Measurements from ENCODE around the gene ARID1B.

The ARID1B gene

DNA sequence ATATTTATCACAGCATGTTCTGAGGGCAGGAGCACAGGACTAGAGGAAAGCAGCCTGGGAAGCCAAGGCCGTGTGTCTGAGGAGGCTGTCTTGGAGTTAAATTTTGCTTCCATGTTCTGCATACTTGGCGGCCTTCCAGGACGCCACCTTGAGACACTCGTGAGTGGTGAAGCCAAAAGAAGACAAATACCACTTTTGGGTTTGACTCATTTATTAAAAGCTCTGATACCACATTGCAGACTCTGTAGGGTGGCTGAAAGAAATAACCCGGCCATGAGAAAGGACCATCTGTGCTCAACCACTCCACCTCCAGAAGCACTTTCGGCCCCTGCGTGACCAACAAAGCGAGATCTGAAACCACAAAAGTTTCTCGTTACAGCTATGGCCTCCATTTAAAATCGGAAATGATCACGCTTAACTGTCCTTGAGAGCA lies 426.1 kb downstream of the ARID1B start:
- DNase-seq, result no peak

DNA sequence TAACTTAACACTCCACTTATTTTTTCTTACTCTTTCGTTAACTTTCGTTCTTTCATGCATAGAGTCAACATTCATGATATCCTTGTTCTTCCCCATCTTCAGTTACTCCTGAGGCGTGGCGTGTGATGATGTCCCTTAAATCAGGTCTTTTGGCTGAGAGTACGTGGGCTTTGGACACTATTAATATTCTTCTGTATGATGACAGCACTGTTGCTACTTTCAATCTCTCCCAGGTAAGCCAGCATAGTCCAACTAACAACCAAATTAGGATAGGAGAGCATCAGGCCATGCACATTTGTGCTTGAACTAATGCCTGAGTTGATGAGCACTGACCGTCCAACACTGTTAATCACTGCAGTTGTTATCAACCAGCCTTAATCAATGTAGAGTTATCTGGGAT lies 426.6 kb downstream of the ARID1B start:
- DNase-seq, result no peak

- no peak for DNase-seq
These were observed 428.5 kb downstream of the ARID1B start for GRCh38 chr6:157205473-157206358.

- no peak for DNase-seq
These were observed 429.2 kb downstream of the ARID1B start for GRCh38 chr6:157206359-157206815.

GRCh38 chr6:157207521-157208076 lies 430.4 kb downstream of the ARID1B start:
- no peak for DNase-seq

GRCh38 chr6:157209865-157210530 lies 432.8 kb downstream of the ARID1B start:
- no peak for DNase-seq

DNA sequence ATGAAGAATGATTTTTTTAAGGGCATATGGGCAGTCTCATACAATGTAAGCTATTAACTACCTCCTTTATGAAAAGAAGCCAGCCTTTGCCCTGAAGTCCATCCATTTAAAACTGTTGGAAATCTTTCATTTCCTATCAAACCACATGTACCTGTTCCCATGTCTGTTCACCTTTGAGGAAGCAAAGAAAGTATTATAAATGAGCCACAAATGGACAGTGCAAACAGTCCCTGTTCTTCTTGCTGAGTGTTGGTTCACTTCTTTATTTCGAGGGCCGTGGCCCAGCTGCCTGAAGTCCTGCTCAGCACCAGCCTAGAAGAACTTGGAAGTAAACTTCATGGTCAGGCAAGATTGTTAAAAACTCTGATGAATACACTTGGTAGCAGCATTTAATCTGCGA lies 433.8 kb downstream of the ARID1B start:
- DNase-seq, result no peak

- DNase-seq, result no peak
These were observed 434.7 kb downstream of the ARID1B start for GRCh38 chr6:157211603-157212455.

- no peak for DNase-seq
These were observed 436.2 kb downstream of the ARID1B start for GRCh38 chr6:157213426-157213825.

GRCh38 chr6:157213907-157214565 lies 436.9 kb downstream of the ARID1B start:
- no peak for DNase-seq

DNA sequence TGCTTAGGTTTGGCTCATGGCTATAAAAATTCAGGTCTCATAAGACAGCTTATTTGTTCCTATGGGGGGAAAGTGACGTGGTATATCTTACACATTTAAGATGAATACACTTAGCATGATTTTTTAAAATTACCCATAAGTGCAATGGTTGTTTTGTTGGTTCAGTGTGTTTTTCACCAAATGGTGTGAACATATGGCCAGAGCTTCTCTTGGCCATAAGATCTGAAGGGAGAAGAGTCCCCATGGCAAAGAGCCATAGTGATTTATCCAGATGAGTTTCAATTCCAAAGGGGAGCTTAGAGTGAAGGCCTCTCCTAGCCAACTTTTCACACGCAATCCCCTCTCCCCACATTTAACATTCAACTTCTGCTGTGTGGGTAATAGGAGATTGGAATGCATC lies 438.5 kb downstream of the ARID1B start:
- no peak for DNase-seq

- DNase-seq, result no peak
These were observed 439.4 kb downstream of the ARID1B start for GRCh38 chr6:157216570-157216969.

DNA sequence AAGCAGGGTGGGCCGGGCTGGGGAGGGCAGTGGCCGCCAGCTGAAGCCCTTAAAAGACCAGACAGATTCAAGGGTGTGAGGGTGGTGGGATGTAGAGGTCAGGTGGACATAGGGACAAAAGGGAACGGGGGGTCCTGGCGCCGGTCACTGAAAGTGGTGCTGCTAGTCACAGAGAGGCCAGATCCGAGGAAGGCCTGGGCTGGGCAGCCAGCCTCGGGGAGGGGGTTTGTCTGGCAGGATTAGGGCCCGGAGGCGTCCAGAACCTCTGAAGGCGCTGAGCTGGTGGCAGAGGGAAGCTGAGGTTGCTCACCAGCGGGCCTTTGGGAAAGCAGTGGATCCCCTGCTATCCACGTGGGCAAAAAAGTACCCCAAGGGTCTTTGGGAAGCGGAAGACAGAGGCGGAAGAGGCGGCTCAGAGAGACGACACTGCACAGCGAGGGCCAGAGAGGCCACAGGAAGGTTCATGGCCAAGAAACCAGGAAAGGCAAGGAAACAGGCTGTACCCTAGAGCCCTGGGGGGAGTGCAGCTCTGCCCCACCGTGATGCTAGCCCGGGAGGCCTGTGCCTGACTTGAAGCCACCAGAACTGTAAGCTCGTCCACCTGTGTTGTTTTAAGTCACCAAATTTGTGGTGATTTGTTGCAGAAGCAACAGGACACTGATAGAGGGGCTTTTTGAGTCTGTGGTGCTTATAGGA lies 440.2 kb downstream of the ARID1B start:
- no peak for DNase-seq

GRCh38 chr6:157217894-157218370 lies 440.8 kb downstream of the ARID1B start:
- no peak for DNase-seq

- DNase-seq, result no peak
These were observed 441.4 kb downstream of the ARID1B start for GRCh38 chr6:157218371-157219198.

- no peak for DNase-seq
These were observed 442.3 kb downstream of the ARID1B start for GRCh38 chr6:157219201-157220200.

- DNase-seq, result no peak
These were observed 443.3 kb downstream of the ARID1B start for GRCh38 chr6:157220485-157220884.

DNA sequence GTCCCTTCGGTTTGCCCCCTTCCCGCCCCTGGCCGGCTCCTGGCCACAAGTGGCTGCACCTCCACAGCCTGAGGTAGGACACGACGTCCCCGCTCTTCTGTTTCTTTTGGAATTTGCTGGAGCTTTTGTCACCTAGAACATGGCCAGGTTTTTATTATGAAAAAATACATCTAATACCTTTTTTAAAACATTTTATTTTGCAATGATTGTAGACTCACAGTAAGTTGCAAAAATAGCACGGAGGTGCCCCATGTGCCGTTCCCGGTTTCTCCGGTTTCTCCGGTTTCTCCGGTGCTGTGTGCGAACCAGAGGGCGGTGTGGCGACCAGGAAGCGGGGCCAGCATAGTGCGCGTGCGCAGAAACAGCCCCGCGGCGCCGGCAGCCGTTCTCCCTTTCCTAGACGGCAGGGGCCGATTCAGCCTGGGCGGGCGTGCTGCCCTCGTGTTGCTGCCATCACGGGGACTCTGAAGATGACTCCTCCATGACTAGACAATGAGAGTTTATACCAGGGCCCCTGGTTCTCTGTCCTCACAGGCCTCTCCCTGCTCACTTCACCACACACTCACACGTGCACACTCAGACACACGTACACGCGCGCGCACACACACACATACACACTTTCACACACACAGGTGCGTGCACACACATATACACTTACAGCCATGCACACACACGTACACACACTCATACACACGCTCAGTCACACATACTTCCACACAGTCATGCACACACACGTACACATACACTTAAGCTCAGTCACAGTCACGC lies 444.1 kb downstream of the ARID1B start:
- peak; percentile 76 to 87 for DNase-seq

Measured in inflammatory macrophage treated with lipopolysaccharide for 1 hour (primary cell).